Superior temporal gyrus (tissue), 1 donor: ENCODE measurements around the gene NEUROD2.

Experiments used
- DNase-seq: peaks from one replicate; pipeline ENCODE4 v3.0.0-alpha.2; 2016; ENCODE audit errors: extremely low spot score

The NEUROD2 gene

GRCh38 chr17:39618956-39619785 is 11.5 kb upstream of the NEUROD2 start:
- DNase-seq = no peak

- DNase-seq = no peak
These were observed 10.7 kb upstream of the NEUROD2 start for GRCh38 chr17:39618246-39618913.

GRCh38 chr17:39617446-39618245 is 9.9 kb upstream of the NEUROD2 start:
- no peak for DNase-seq

GRCh38 chr17:39617100-39617445 is 9.4 kb upstream of the NEUROD2 start:
- DNase-seq = no peak

- no peak for DNase-seq
These were observed 7.7 kb upstream of the NEUROD2 start for GRCh38 chr17:39615434-39615833.

GRCh38 chr17:39614545-39615157 is 6.9 kb upstream of the NEUROD2 start:
- no peak for DNase-seq

GRCh38 chr17:39612935-39613464 is 5.3 kb upstream of the NEUROD2 start:
- no peak for DNase-seq

GRCh38 chr17:39612291-39612894 is 4.7 kb upstream of the NEUROD2 start:
- DNase-seq = no peak

- no peak for DNase-seq
These were observed 3.8 kb upstream of the NEUROD2 start for GRCh38 chr17:39611401-39612112.

- DNase-seq = no peak
These were observed 1.8 kb upstream of the NEUROD2 start for GRCh38 chr17:39609416-39610025.

GRCh38 chr17:39608142-39608981 is 642 bp upstream of the NEUROD2 start:
- DNase-seq = no peak

GRCh38 chr17:39607057-39607850 is 466 bp downstream of the NEUROD2 start:
- DNase-seq = no peak

- no peak for DNase-seq
These were observed 1.2 kb downstream of the NEUROD2 start for GRCh38 chr17:39606434-39607056.

- no peak for DNase-seq
These were observed 2.0 kb downstream of the NEUROD2 start for GRCh38 chr17:39605492-39606433.

- no peak for DNase-seq
These were observed 2.7 kb downstream of the NEUROD2 start for GRCh38 chr17:39604911-39605491.

- DNase-seq = no peak
These were observed 4.3 kb downstream of the NEUROD2 start for GRCh38 chr17:39603304-39604016.
